G401 (cell line): ENCODE data around the gene ARID4A. TPM values are rescaled to one million over a fixed set of nuclear protein-coding genes. Genes with fewer than 3 reads are reported as not detected.
"Not testable (repeated sequence)": the region's sequence is repeated elsewhere in the genome, so short reads cannot be mapped to it uniquely, and the experiment has no call there.

Experiments
- DNase-seq: peaks from one replicate; pipeline ENCODE4 v3.0.0-alpha.2; 2015; ENCODE audit warnings: low spot score
- in situ Hi-C: cut with HindIII; loops from 2 replicates; pipeline ENCODE4 v1.10.0; 2016; ENCODE audit warnings: low sequenced_read_pairs, mixed read lengths
- total RNA-seq: library from RNA; depleted of rRNA; stranded (reverse); fragments of >200 nt; shearing (Covaris generic); gene quantifications from 2 replicates; pipeline ENCODE4 v1.2.3, GENCODE V29; 2014; rRNA removed

Gene ARID4A
- total RNA-seq, result 6.9 and 8.5 TPM in 2 replicates

GRCh38 chr14:58298477-58299400 is at the start of gene ARID4A:
ARID4A (plus strand) TSS chr14:58298555; CDS start chr14:58299855, 1,300 bp downstream.
- peak; percentile 21 for DNase-seq
- in situ Hi-C loops, result no loop called here

GRCh38 chr14:58249611-58250010 is 48.7 kb upstream of the ARID4A start:
- in situ Hi-C loops, result no loop called here
- DNase-seq, result no peak

- DNase-seq, result no peak
- in situ Hi-C loops, result no loop called here
These were observed 40.2 kb upstream of the ARID4A start for GRCh38 chr14:58258156-58258555.

- DNase-seq, result peak; percentile 46
- in situ Hi-C loops, result not testable (repeated sequence)
These were observed 36.4 kb upstream of the ARID4A start for GRCh38 chr14:58262005-58262404.

- in situ Hi-C loops, result no loop called here
- DNase-seq, result no peak
These were observed 33.0 kb upstream of the ARID4A start for GRCh38 chr14:58265401-58265800.

GRCh38 chr14:58270628-58271027 is 27.7 kb upstream of the ARID4A start:
- DNase-seq, result no peak
- in situ Hi-C loops, result no loop called here

- peak; percentile 47 for DNase-seq
- in situ Hi-C loops, result no loop called here
These were observed 25.6 kb upstream of the ARID4A start for GRCh38 chr14:58272588-58273372.

GRCh38 chr14:58274881-58275280 is 23.5 kb upstream of the ARID4A start:
- in situ Hi-C loops, result no loop called here
- DNase-seq, result no peak

- no peak for DNase-seq
- in situ Hi-C loops, result no loop called here
These were observed 22.7 kb upstream of the ARID4A start for GRCh38 chr14:58275527-58276190.

GRCh38 chr14:58276208-58276607 is 22.1 kb upstream of the ARID4A start:
- in situ Hi-C loops, result no loop called here
- DNase-seq, result no peak

GRCh38 chr14:58278177-58278576 is 20.2 kb upstream of the ARID4A start:
- DNase-seq, result no peak
- in situ Hi-C loops, result no loop called here

GRCh38 chr14:58280954-58281787 is 17.2 kb upstream of the ARID4A start:
- peak; percentile 46 for DNase-seq
- in situ Hi-C loops, result no loop called here

- in situ Hi-C loops, result no loop called here
These were observed 16.4 kb upstream of the ARID4A start for GRCh38 chr14:58281969-58282368.

GRCh38 chr14:58282925-58283593 is 15.3 kb upstream of the ARID4A start:
- in situ Hi-C loops, result no loop called here
- no peak for DNase-seq

More at GRCh38 chr14:58281969-58282368, 16.4 kb upstream of the ARID4A start:
- no peak for DNase-seq

- in situ Hi-C loops, result no loop called here
- DNase-seq, result no peak
These were observed 14.6 kb upstream of the ARID4A start for GRCh38 chr14:58283730-58284129.

GRCh38 chr14:58285132-58285531 is 13.2 kb upstream of the ARID4A start:
- in situ Hi-C loops, result no loop called here
- DNase-seq, result no peak

GRCh38 chr14:58287607-58288042 is 10.7 kb upstream of the ARID4A start:
- DNase-seq, result no peak
- in situ Hi-C loops, result no loop called here

- no peak for DNase-seq
- in situ Hi-C loops, result no loop called here
These were observed 10.1 kb upstream of the ARID4A start for GRCh38 chr14:58288106-58288792.
